ENCODE measurements around the gene MTRF1. TPM values are rescaled to one million over a fixed set of nuclear protein-coding genes. Genes with fewer than 3 reads are reported as not detected.

The MTRF1 gene
- total and polyA plus RNA-seq, 12 donors, result 6.6 to 18.7 (median 10.3) TPM

GRCh38 chr13:41231786-41232185, 31.6 kb downstream of the MTRF1 start:
- ATAC-seq (no peak), DNase-seq (no peak)
- 68 to 78% methylated on average over 3 of the region's 3 CpGs for WGBS, 2 donors
- no peak overlapping the region for H3K27ac ChIP-seq
- peaks cover 0 to 5% (median 0%) of the 10 kb centered on the region in 11 donors for H3K9me3 ChIP-seq
- intact Hi-C loops (cut with DNase I), result no loop called here
- TF ChIP-seq CTCF (IDR thresholded peaks at IDR 0.05), result no peak
- H3K4me3 ChIP-seq, result no peak overlapping the region
- no peaks in the 10 kb centered on the region for H3K4me1 ChIP-seq
- H3K27me3 ChIP-seq, result no peaks in the 10 kb centered on the region
- H3K36me3 ChIP-seq, result peaks cover 0 to 72% (median 6%) of the 10 kb centered on the region in 9 donors

- TF ChIP-seq CTCF (IDR thresholded peaks at IDR 0.05), result no peak
- Histone ChIP-seq H3K9me3 (peaks cover 0 to 5% (median 0%) of the 10 kb centered on the region in 11 donors), H3K4me3 (no peak overlapping the region), H3K27me3 (no peaks in the 10 kb centered on the region), H3K27ac (no peak overlapping the region), H3K4me1 (no peaks in the 10 kb centered on the region), H3K36me3 (peaks cover 0 to 73% (median 6%) of the 10 kb centered on the region in 9 donors)
- WGBS, 2 donors, result 97% methylated on average over 2 of the region's 2 CpGs
- DNase-seq (no peak), ATAC-seq (no peak)
- intact Hi-C loops (cut with DNase I), result no loop called here
These were observed 32.2 kb downstream of the MTRF1 start for GRCh38 chr13:41231025-41231677.

GRCh38 chr13:41229356-41229755, 34.0 kb downstream of the MTRF1 start:
- H3K27me3 ChIP-seq, result no peaks in the 10 kb centered on the region
- intact Hi-C loops (cut with DNase I), result no loop called here
- H3K4me3 ChIP-seq, result no peak overlapping the region
- peaks cover 0 to 82% (median 6%) of the 10 kb centered on the region in 9 donors for H3K36me3 ChIP-seq
- ATAC-seq (no peak), DNase-seq (no peak)
- H3K4me1 ChIP-seq, result no peaks in the 10 kb centered on the region
- no peak overlapping the region for H3K27ac ChIP-seq
- peaks cover 0 to 5% (median 0%) of the 10 kb centered on the region in 11 donors for H3K9me3 ChIP-seq
- TF ChIP-seq CTCF (IDR thresholded peaks at IDR 0.05), result no peak

- Histone ChIP-seq H3K4me1 (no peaks in the 10 kb centered on the region), H3K4me3 (no peak overlapping the region), H3K27me3 (no peaks in the 10 kb centered on the region), H3K27ac (no peak overlapping the region), H3K9me3 (no peaks in the 10 kb centered on the region), H3K36me3 (peaks cover 0 to 55% (median 6%) of the 10 kb centered on the region in 9 donors)
- no peak for DNase-seq
- WGBS, 2 donors, result 81 to 96% methylated on average over 7 of the region's 7 CpGs
- intact Hi-C loops (cut with DNase I), result loop anchor here in 4 of 10 donors (5.0 kb wide), 1 partner anchor 147 kb away; no protein-coding TSS in a partner anchor
- ATAC-seq, result no peak
- TF ChIP-seq CTCF (IDR thresholded peaks at IDR 0.05), result no peak
These were observed 39.0 kb downstream of the MTRF1 start for GRCh38 chr13:41224113-41225110.
